Ureter (tissue), 1 donor: Measurements from ENCODE around the gene FOXN3. TPM values are rescaled to one million over a fixed set of nuclear protein-coding genes. Genes with fewer than 3 reads are reported as not detected.
A peak's percentile ranks its signal among the peaks of the same experiment; 100 is the strongest.

Experiments used
- DNase-seq: peaks from one replicate; pipeline ENCODE4 v3.0.0-alpha.2; 2020; ENCODE audit warnings: low spot score
- total RNA-seq: library from RNA; stranded (reverse); gene quantifications from one replicate; pipeline ENCODE4 v1.2.4, GENCODE V29; 2023
- donor health status: DM: yes; HTN: yes; CAD: no.

FOXN3 gene, protein sequence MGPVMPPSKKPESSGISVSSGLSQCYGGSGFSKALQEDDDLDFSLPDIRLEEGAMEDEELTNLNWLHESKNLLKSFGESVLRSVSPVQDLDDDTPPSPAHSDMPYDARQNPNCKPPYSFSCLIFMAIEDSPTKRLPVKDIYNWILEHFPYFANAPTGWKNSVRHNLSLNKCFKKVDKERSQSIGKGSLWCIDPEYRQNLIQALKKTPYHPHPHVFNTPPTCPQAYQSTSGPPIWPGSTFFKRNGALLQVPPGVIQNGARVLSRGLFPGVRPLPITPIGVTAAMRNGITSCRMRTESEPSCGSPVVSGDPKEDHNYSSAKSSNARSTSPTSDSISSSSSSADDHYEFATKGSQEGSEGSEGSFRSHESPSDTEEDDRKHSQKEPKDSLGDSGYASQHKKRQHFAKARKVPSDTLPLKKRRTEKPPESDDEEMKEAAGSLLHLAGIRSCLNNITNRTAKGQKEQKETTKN
- total RNA-seq = 91.7 TPM

DNA sequence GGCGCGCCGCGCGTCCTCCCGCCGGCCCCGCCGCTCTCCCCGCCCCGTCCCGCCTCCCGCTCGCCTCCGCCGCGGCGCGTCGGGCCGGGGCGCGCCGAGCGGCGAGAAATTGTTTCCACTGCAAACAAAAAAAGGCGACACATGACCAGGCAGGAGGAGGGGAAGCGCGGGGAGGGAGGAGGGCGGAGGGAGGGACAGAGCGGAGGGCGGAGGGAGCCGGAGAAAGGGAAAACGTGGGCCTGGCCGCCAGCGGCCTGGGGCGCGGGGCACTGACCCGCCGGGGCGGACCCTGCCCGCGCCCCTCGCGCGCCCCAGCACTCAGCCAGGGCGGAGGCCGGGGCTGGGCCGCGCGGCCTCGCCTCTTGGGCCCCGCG is at the start of gene FOXN3:
Gene FOXN3, minus strand, starts transcription at position 143 of the 374 bp plus-strand sequence. CDS start 4,757 bp downstream, outside the sequence.
- peak; percentile 96 for DNase-seq

DNA sequence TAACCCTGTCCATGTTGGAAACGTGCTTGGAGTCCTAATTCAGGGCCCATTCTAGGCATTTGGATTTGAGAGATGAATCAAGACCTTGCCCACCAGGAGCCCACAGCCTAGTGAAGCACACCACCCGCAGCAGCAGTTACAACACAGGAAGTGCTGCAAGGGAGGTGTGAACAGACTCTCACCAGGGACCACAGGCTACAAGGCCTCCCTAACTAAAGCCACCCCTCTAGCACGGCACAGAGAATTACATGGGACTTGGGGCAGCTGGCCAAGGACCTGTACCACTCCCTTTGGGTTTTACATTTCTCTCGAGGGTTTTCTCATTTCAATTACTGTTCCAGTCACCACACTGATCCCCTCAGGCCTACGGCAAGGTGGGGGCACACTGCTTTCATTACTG is 49.5 kb upstream of the FOXN3 start:
- no peak for DNase-seq

DNA sequence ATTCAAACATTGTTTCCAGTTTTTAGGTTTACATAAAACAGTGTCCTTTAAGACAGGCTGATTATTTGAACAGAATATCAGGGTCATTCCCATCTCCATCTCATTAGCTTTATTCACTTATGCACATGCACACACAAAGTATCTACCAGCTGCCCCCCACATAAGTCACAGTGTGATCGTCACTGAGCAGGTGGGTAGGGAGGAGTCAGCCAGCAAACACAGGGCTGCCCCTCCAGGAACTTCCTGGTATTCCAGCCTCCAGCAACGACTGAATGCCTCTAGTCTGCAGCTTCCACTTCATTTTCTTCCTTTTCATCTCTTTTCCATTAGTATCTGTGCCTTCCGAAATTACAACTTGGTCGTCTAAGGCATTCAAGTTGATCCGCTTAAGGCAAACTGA is 48.8 kb upstream of the FOXN3 start:
- DNase-seq = no peak

DNA sequence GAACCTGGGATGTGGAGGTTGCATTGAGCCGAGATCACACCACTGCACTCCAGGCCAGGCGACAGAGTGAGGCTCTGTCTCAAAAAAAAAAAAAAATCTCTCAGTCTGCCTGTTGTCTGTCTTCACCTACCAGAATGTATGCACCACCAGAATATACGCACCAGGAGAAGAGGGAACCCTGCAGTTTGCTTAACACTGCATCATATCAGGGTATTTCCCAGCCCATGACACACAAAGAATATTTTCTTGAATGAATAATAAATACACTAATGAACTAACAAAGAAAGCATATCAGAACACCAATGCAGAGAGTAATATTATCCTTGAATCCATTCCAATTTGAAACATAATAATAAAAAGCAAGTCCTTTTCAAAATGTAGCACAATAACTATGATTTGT is 44.2 kb upstream of the FOXN3 start:
- no peak for DNase-seq

DNA sequence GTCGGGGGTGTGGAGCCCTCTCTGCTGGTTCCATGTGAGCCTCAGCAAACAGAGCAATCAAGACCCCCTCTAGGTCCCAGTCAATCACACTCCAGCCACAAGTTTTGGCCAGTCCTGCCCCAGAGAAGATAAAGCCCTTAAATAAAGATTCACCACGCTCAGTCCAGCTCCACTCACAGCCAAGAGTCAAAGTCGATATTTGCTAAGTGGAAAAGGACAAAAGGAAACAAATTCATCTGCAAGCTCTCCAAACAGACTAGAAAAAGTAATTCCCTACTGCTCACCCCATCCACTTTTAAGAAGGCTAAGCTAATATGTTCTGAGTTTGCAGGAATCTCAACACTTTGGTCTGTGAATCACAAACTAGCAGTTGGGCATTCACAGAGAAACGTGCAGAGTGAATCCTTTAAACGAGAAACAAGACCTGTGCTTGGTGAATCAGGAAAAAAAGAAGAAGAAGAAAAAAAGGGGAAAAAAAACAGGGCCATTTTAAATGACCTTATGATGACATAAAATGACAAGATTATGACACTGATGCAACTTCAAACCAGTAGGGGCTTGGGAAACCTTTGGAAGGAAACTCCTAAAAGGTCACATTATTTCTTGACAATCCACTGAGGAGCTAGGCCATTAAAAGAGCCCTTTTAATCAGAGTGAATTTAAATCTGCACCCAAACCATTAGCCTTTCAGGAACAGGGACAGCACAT is 41.8 kb upstream of the FOXN3 start:
- DNase-seq = no peak

DNA sequence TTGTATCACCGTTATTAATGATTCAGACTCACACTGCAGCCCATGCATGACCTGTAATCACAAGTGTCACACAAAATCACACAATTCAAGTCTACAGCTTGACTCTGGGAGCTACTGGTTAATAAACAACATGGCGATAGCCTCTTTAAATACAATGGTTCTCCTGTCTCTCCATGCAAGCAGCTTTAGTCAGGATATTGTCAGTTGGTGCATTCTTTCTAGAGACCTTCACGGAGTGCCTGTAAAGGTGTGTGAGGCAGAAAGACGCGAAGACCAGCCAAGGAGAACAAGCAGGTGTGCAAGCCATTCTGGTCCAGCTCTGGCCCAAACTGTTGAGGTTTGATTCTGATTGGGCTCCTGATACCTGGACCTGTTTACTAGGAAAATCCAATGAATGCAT is 40.0 kb upstream of the FOXN3 start:
- DNase-seq = no peak

DNA sequence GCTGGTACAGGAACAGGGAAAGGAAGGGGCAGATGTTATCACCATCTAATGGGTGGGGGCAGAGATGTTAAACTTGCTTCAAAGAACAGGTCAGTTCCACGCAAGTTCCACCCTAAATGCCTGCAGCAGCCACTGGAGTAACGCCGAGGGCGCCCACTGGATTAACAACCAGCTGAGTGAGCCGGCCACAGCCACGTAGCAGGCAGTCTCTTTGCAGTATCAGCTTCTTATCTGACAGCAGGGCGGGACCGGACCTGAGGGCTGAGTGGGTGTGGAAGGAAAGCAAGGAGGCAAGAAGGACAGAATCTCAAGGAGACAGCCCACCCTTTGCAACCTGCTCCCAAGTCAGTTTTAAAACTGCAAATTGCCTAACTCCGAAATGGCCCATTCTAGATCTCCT is 38.4 kb upstream of the FOXN3 start:
- DNase-seq = peak; percentile 51

DNA sequence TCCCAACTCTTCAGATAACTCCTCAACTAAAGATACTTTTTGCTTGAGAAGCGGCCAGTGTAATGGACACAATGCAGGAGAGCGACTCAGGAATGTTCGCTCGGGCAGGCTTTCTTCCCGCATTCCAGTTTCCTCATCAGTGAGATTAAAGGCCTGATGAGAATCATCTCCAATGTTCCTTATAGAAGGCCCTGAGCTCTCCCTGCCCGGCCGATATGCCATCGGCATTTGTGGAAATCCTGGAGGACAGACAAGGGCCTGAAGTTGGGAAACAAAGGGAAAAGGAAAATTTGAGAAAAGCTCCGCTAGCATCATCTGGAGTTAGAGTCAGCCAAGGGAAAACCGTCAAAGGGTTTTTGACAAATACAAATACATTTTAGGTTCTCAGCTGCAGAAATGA is 38.0 kb upstream of the FOXN3 start:
- DNase-seq = no peak

DNA sequence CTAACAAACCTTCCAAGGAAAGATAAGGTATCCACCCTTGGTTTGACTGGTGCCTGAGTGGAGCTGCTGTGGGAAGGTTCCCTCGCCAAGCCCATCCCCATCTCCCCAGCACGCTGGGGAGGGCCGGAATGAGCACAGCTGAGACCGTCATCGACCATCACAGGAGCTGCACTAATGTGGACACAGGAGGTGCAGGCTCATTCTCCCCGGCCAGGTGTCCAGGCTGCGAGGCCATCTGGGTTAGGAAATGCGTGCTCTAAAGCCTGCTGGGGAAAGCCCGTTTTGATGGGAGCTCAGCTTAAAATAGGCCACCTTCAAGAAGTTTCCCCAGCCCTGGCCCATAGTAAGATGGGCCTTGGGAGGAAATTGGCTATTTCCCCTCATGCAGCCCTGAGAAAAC is 35.2 kb upstream of the FOXN3 start:
- DNase-seq = no peak

DNA sequence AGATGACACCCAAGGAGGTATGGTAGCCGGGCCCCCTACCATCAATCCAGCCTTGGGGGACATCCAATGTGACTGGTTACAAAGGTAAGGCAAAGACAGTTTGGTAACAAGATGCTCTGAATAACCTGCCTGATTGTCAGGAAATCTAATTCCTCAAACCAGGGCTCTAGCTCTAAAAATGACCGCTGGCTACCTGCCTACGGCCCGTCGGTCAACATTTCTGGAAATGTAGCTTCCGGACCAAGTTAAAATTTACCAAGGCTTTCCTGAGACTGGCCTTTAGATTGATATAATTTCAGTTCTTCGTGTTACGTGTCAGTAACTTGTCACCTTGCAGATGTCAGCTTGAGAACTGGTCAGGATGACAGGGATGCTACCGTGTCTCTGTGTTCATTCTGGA is 34.2 kb upstream of the FOXN3 start:
- DNase-seq = no peak

DNA sequence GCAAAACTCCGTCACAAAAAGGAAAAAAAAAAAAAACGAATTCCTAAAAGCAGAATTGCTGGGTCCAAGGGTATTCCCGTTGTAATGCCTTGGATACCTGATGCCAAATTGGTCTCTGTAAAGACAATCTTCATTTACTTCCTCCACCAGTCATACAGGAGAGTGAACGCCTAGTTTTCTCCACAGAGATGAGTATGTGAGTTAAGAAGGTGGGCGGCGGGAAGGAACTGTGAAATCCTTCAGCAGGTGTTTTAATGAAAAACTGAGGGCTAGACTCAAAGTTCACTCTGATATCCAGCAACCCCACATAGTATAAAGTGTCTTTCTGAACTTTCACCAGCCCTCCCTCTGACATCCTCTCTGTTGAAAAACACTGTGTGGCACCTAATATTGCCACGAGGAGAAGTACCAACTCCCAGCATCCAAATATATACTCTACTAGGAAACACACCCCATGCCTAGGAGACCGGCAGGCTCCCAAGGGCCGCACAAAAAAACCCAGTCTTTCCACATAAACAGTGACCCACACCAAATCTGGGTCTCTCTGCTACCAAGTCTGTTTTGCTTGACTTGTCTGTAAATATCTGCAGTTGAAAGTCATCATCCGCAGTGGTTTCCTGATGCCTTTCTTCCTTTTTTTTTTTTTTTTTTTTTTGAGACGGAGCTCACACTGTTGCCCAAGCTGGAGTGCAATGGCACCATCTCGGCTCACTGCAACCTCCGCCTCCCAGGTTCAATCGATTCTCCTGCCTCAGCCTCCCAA is 30.3 kb upstream of the FOXN3 start:
- no peak for DNase-seq

DNA sequence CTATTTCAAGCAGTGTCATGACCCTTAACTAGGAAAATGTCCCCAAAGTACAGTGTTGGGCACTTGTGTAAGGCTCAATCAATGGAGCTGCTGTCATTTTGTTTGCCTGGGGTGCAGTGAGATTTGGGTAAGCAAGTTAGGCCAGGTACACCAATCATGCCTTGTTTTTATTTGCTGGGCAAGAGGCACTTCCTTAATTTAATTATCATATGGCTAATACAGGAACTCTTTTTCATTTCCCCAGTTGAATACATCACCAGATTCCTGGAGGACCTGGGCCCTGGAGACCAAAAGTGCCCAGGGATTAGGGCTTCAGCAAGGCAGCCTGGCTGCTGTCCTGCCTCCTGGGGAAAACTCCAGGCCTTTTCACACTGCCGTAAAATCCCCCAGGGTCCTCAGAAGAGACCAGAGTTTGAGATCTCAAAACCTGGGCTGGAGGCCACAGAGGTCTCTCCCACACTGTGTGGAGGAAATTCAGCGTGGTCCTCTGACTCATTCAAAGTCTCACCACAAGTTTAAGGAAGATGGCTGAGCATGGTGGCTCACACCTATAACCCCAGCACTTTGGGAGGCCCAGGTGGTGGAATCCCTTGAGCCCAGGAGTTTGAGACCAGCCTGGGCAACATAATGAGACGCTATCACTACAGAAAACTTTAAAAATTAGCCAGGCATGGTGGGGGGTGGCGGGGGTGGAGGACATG is 28.4 kb upstream of the FOXN3 start:
- no peak for DNase-seq

DNA sequence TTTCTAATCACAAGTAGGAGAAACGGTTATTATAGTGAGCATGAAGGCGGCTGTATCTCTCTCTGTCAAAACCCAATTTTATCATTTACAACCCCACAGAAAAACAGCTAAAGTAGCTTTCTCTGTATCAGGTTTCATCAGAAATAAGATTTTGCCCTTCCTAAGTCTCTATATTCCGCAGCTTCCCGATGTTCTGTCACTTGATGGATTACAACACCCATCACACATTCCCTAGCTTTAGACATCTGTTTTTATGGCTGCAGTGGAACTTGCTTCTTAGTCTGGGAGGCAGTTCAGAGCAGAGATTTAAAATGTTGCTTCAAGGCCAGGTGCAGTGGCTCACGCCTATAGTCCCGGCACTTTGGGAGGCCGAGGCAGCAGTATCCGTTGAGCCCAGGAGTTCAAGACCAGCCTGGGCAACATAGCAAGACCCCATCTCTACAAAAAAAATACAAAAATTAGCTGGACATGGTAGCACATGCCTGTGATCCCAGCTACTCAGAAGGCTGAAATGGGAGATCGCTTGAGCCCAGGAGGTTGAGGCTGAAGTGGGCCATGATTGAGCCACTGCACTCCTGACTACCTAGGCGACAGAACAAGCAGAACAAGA is 27.6 kb upstream of the FOXN3 start:
- no peak for DNase-seq

DNA sequence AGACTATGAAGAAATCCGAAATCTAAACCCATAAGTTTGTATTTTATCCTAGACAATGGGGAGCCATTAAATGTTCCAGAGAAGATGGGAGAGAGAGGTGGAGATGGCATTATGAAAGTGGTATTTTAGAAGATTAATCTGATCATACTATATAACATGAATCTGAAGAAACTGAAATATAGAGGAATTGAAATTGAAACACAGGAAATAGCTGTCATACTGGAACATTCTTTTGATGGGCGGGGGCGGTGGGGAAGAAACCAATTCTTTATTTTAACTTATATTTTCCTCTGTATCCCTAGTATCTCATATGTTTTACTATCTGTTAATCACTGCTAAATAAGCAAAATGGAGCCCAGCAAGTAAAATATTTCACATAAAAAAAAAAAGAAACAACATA is 27.0 kb upstream of the FOXN3 start:
- DNase-seq = no peak

DNA sequence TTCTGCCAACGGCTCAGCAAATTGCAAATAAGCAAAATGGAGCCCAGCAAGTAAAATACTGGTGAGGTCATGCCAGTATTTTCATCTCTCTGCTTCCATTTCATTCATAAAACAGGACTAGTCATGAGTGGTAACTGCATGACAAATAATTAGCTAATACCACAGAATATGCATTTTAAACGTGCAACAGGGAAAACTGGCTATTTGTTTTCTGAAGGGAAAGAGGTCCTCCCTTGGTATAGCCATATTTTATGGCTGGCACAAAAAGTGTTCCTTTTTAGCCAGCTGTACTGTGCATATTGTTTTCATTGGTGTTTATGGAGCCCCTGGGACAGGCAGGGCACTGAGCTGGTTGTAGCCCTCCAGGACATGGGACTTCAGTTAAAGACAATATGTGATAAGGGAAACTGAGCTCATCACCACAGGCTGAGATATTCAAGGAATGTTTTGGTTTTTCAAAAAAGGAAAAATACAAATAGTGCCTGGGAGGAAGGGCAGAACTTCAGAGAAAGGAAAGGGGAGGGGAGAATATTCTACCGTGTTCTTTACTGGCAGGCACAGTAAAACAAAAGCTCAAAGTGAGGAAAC is 26.1 kb upstream of the FOXN3 start:
- DNase-seq = no peak

DNA sequence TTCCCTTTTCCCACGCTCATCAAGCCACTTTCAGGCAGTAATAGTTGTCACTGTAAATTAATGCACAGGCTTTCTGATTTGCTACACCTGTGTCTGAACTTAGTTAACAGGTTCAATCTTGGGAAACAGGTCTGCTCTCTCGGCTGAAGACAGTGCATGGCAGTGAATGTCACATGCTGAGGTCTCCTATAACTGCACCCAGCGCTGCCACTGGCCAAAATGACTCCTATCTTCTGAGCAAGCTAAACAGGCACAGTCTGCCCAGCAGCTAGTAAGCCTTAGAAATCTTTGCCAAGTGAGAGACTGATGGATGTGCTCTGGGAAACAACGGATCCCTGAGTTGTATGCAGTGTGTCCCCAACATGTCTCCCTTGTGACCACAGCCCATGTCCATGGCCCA is 25.2 kb upstream of the FOXN3 start:
- DNase-seq = no peak

DNA sequence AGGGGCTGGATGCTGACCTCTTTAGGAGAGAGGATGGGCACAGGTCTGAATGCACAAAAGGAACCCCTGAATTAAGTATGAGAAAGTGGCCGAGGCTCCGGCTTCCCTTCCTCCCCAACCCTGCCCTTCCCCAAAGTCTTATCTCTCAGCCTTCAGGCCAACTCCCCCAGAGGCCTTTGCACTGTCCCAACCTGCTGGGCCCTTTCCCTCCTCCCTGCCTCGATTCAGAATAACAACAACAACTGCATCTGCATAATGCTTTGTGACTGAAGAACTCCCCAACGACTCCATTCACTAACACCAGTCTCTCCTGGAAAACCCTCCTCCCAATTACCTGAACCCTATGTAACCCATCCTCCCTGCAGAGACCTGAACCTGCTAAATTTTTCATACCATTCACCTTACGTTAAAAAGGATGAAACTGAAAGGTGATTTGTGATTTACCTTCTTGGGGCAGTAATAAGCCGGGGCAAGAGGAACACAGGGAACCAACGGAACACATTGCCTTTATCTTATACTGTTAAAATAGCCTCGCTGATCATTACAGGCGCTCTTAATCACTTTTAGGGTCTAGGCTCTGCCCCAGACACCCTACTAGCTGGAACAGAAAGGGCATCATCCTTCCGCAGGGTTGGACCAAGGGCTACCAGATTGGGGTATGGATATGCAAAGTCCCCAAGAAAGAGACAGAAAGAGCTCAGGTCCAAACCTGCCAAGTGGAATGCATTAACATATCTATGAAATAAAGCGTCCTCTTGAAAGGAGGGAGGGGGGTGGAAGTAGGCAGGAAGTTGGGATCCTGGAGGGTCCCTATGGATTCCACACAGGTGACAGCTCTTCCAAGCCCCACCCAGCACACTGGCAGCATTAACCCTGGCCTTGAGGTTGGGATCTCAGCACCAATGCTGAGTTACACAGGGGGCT is 24.2 kb upstream of the FOXN3 start:
- DNase-seq = no peak

DNA sequence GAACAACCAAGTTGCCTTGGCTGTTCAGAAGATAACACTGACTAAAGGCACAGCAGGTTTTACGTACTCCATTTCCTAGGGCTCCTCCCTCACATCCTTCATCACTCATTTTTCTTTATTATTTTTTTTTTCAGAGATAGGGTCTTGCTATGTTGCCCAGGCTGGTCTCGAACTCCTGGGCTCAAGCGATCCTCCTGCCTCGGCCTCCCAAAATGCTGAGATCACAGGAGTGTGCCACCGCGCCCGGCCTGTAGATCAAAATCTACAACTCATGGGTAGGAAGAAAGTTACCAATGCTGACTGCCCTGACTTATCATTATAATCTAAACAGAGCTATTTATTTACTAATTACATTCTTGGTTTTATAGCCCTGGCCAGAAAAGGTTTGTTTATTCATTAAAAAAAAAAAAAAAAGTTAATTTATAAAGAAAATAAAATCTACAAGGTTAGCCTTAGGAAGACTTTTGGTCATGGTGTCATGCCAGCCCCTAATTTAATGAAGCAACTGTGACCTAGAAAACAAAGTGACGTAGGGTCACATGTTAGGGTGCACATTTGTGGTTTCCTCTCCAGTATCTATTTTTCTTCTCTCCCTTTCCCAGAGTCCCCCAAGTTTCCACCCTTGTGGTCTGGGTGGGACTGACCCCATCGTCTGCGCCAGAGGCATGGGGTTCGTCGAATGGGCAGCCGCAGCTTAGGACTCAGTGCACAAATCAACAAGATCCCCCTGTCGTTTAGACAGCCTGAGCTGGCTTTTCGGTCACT is 19.0 kb upstream of the FOXN3 start:
- no peak for DNase-seq

DNA sequence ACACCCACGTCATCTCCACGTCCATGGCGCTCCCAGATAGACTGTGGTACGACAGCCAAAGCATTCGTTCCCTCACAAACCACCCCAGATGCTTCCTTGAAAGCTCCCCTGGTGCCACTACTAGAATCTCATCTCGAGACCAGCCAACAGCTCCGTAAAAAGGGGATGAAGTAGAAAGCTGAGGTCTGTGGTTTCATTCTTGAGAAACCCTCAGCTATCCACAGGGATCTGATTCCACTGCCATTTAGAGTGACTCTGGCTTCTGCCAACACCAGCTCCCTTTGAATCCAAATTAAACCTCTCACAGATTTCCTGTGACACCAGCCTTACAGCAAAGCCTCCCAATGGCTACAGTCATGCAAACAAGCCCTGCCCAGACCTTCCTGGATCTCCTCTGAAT is 18.5 kb upstream of the FOXN3 start:
- DNase-seq = no peak
